ENCODE data around the gene SV2B. TPM values are rescaled to one million over a fixed set of nuclear protein-coding genes. Genes with fewer than 3 reads are reported as not detected.

Gene SV2B
- polyA plus RNA-seq, 6 donors from 2014 or later: 0.04 to 0.12 TPM; not detected in 4

DNA sequence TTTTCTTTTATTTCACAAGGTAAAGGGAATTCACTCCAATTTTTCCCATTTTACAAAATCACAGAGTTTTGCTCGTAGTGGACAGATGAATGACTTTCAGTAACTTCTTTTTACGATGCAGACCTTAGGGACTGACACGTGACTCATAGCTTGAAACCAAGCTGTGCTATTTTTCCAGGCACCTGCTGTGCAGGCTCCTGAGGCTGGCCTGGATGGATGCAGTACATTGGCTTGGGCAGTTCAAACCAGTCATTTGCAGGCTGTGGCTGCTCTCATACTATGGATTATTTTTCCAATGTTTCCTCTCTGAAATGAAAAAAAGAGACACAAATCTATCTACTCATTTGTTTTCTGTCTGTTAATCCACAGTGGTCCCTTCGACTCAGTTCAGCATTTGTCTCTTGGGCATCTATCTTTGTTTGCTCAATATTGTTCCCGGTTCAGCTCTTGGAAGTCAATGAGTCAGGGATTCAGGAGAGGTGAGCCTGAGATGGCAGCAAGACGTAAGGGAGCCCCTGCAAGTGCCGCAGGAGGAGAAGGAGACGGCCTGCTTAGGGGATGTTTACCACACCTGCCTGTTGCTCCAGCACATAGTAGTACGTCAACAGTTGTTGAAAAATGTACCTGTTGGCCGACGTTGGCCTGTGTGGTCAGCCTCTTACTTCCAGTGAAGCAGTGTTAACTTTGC, 92.8 kb downstream of the SV2B start:
- ATAC-seq (ENCODE audit: low read depth in 2 of 2) (no peak), DNase-seq (no peak)
- peaks cover 18 to 47% (median 27%) of the 10 kb centered on the region in 3 donors for H3K27me3 Mint-ChIP-seq
- peak overlapping the region in 1 of 6 donors; percentile 39 for H3K27ac Mint-ChIP-seq
- H3K4me3 Mint-ChIP-seq: no peak overlapping the region
- no peaks in the 10 kb centered on the region for H3K4me1 Mint-ChIP-seq
- no peaks in the 10 kb centered on the region for H3K9me3 Mint-ChIP-seq
- no peaks in the 10 kb centered on the region for H3K36me3 Mint-ChIP-seq

DNA sequence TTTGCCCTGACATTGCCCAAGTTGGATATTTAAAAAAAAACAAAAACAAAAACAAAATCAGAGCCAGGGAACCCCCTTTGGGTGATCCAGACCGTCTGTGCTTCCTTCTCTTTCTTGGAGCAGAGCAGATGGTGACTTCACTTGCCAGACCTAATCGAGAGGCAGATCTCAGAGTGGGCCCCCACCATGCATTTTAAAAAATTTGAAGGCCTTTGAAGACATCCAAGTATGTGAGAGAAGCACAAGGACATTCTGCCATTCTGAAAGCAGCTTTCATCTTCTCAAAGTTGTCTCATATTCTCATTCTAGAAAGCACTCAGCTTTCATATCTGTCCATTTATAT, 93.3 kb downstream of the SV2B start:
- no peak overlapping the region for H3K4me3 Mint-ChIP-seq
- H3K4me1 Mint-ChIP-seq: no peaks in the 10 kb centered on the region
- ATAC-seq (ENCODE audit: low read depth in 2 of 2): no peak
- H3K27ac Mint-ChIP-seq: peak overlapping the region in 1 of 6 donors; percentile 39
- no peaks in the 10 kb centered on the region for H3K36me3 Mint-ChIP-seq
- H3K9me3 Mint-ChIP-seq: no peaks in the 10 kb centered on the region
- DNase-seq: no peak
- H3K27me3 Mint-ChIP-seq: peaks cover 18 to 47% (median 27%) of the 10 kb centered on the region in 3 donors

DNA sequence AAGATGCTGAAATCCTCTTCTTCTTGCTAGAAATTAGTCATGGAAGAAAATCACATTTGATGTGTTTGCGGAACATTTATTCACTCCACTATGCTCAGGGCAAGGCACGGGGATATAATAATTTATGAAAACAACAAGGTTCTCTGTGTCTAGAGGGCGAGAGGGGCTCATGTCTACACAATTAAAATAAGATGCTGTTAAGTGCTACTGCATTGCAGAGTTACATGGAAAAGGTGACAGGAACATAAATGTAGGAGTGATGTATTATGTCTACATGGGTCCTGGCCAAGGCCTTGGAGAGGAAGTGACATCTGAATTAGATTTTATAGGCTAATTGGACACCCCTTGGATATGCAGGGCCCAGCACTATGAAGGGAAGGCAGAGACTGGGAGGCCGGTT, 96.1 kb downstream of the SV2B start:
- H3K4me3 Mint-ChIP-seq: no peak overlapping the region
- no peak for DNase-seq
- ATAC-seq (ENCODE audit: low read depth in 2 of 2): no peak
- H3K4me1 Mint-ChIP-seq: no peaks in the 10 kb centered on the region
- no peaks in the 10 kb centered on the region for H3K36me3 Mint-ChIP-seq
- peaks cover 22 to 55% (median 35%) of the 10 kb centered on the region in 3 donors for H3K27me3 Mint-ChIP-seq
- H3K9me3 Mint-ChIP-seq: no peaks in the 10 kb centered on the region
- H3K27ac Mint-ChIP-seq: no peak overlapping the region

DNA sequence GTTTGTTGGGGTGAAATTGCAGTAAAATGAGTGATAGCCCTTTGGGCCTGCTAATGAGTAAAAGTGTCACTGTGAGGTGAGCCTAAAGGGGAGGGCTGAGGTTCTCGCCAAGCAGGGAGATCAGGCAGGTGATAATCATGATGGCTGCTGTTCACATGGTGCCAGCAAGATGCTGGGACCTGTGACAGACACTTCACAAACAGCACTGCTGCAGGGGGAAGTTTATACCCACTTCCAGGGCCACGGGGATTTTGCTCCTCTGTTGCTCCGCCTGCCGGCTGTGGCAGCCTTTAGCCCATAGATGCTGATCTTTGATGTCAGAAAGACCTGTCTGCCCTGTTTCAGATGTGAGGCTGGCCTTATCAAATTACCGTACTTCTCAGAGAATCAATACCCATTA, 96.7 kb downstream of the SV2B start:
- Mint-ChIP-seq H3K9me3 (no peaks in the 10 kb centered on the region), H3K4me3 (no peak overlapping the region), H3K27ac (no peak overlapping the region), H3K36me3 (no peaks in the 10 kb centered on the region), H3K27me3 (peaks cover 19 to 56% (median 35%) of the 10 kb centered on the region in 3 donors), H3K4me1 (no peaks in the 10 kb centered on the region)
- ATAC-seq (ENCODE audit: low read depth in 2 of 2) (no peak), DNase-seq (no peak)

DNA sequence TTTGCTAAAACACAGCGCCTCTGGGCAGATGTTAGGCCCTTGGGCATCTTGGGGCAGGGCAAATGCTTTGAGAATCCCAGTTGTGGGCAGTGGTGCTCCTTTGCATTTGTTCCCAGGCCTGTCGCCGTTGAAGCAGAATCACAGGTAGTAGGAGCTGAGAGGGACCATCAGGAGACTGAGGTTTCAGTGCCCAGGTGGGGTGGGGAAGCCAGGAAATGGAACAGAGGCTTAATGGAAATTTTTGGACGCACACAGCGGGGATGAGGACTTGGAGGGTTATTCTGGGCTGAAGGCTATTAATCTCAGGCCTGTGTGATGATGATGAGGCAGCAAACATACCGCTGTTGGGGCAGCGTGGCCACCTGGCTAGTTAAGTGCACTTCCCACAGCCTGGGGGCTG, 99.5 kb downstream of the SV2B start:
- H3K27me3 Mint-ChIP-seq: peaks cover 9 to 42% (median 23%) of the 10 kb centered on the region in 3 donors
- no peaks in the 10 kb centered on the region for H3K9me3 Mint-ChIP-seq
- H3K4me3 Mint-ChIP-seq: no peak overlapping the region
- no peak overlapping the region for H3K27ac Mint-ChIP-seq
- H3K4me1 Mint-ChIP-seq: no peaks in the 10 kb centered on the region
- no peak for ATAC-seq (ENCODE audit: low read depth in 2 of 2)
- H3K36me3 Mint-ChIP-seq: no peaks in the 10 kb centered on the region
- no peak for DNase-seq

DNA sequence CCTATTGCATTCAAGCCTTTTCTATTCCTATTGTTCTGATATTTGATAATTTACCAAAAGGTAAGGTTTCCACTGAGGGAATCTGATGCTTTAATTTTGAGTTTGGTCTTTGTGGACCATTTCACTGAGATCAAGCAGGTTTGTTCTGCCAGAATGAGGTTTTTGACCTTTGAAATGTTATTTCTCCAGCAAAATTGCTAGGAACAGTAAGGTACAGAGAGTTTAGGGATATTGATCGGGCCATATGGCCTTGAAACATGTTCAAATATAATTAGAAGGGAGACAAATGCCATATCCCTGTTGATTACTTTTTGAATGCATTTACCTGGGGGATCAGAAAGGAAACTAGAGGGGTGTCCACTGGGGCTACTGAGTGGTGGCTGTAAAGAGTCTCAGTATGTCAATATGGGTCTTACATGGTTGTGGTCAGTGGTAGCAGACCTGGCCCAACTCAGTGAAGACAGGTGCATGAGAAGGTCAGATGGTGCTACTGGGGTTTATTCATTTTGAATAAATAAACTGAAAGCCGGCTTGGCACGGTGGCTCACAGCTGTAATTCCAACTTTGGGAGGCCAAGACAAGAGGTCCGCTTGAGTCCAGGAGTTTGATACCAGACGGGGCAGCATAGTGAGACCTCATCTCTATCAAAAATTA, 100.2 kb downstream of the SV2B start:
- peaks cover 6 to 36% (median 23%) of the 10 kb centered on the region in 3 donors for H3K27me3 Mint-ChIP-seq
- DNase-seq (no peak), ATAC-seq (ENCODE audit: low read depth in 2 of 2) (no peak)
- H3K4me1 Mint-ChIP-seq: no peaks in the 10 kb centered on the region
- no peak overlapping the region for H3K27ac Mint-ChIP-seq
- no peaks in the 10 kb centered on the region for H3K36me3 Mint-ChIP-seq
- no peak overlapping the region for H3K4me3 Mint-ChIP-seq
- no peaks in the 10 kb centered on the region for H3K9me3 Mint-ChIP-seq

- Mint-ChIP-seq H3K4me1 (no peaks in the 10 kb centered on the region), H3K27me3 (peaks cover 9 to 44% (median 33%) of the 10 kb centered on the region in 3 donors), H3K4me3 (no peak overlapping the region), H3K9me3 (no peaks in the 10 kb centered on the region), H3K36me3 (no peaks in the 10 kb centered on the region), H3K27ac (no peak overlapping the region)
- no peak for ATAC-seq (ENCODE audit: low read depth in 2 of 2)
- no peak for DNase-seq
These were observed 102.5 kb downstream of the SV2B start for GRCh38 chr15:91202510-91203102.

- Mint-ChIP-seq H3K4me1 (no peaks in the 10 kb centered on the region), H3K27ac (no peak overlapping the region), H3K27me3 (peaks cover 9 to 48% (median 44%) of the 10 kb centered on the region in 3 donors), H3K36me3 (no peaks in the 10 kb centered on the region), H3K9me3 (no peaks in the 10 kb centered on the region), H3K4me3 (no peak overlapping the region)
- ATAC-seq (ENCODE audit: low read depth in 2 of 2) (no peak), DNase-seq (no peak)
These were observed 103.7 kb downstream of the SV2B start for GRCh38 chr15:91203619-91204203.

- H3K27me3 Mint-ChIP-seq: peaks cover 27 to 49% (median 46%) of the 10 kb centered on the region in 3 donors
- no peak overlapping the region for H3K4me3 Mint-ChIP-seq
- no peaks in the 10 kb centered on the region for H3K36me3 Mint-ChIP-seq
- ATAC-seq (ENCODE audit: low read depth in 2 of 2) (no peak), DNase-seq (no peak)
- peaks cover 0 to 2% (median 0%) of the 10 kb centered on the region in 7 donors for H3K9me3 Mint-ChIP-seq
- H3K4me1 Mint-ChIP-seq: no peaks in the 10 kb centered on the region
- no peak overlapping the region for H3K27ac Mint-ChIP-seq
These were observed 108.3 kb downstream of the SV2B start for GRCh38 chr15:91208371-91208770.

- Mint-ChIP-seq H3K36me3 (no peaks in the 10 kb centered on the region), H3K9me3 (peaks cover 0 to 12% (median 4%) of the 10 kb centered on the region in 7 donors), H3K27me3 (peaks cover 27 to 52% (median 49%) of the 10 kb centered on the region in 3 donors), H3K27ac (no peak overlapping the region), H3K4me1 (no peaks in the 10 kb centered on the region), H3K4me3 (no peak overlapping the region)
- DNase-seq: no peak
- ATAC-seq (ENCODE audit: low read depth in 2 of 2): no peak
These were observed 109.3 kb downstream of the SV2B start for GRCh38 chr15:91209318-91209717.

DNA sequence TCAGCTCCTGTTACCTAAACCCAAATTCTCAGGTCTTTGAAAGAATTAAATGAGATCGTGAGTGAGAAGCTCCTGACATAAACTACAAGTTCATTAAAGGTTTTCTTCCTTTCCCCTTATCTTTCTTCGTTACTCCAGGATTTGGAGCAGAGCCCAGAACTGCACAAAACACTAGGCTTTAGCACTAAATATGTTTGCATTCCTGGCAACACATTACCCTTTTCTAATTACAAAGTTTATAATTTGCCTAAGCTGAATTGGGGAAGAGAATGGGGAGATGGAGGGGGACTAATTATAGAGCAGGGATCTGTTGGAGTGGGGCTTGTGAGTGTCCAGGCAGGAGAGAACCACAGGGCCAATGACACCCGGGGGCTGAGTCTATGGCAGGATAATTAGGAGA, 109.7 kb downstream of the SV2B start:
- H3K27ac Mint-ChIP-seq: no peak overlapping the region

GRCh38 chr15:91214675-91215590, 114.9 kb downstream of the SV2B start:
- peak overlapping the region in 1 of 6 donors; percentile 65 for H3K27ac Mint-ChIP-seq
- no peaks in the 10 kb centered on the region for H3K36me3 Mint-ChIP-seq
- peaks cover 26 to 39% (median 34%) of the 10 kb centered on the region in 3 donors for H3K27me3 Mint-ChIP-seq
- no peak for ATAC-seq (ENCODE audit: low read depth in 2 of 2)
- no peak overlapping the region for H3K4me3 Mint-ChIP-seq
- peaks cover 0 to 19% (median 5%) of the 10 kb centered on the region in 7 donors for H3K9me3 Mint-ChIP-seq
- H3K4me1 Mint-ChIP-seq: no peaks in the 10 kb centered on the region
- no peak for DNase-seq

More for the DNA sequence above, 109.7 kb downstream of the SV2B start:
- ATAC-seq (ENCODE audit: low read depth in 2 of 2): no peak
- H3K36me3 Mint-ChIP-seq: no peaks in the 10 kb centered on the region
- H3K9me3 Mint-ChIP-seq: peaks cover 0 to 16% (median 5%) of the 10 kb centered on the region in 7 donors
- peaks cover 30 to 54% (median 49%) of the 10 kb centered on the region in 3 donors for H3K27me3 Mint-ChIP-seq
- no peak for DNase-seq
- no peak overlapping the region for H3K4me3 Mint-ChIP-seq
- no peaks in the 10 kb centered on the region for H3K4me1 Mint-ChIP-seq

DNA sequence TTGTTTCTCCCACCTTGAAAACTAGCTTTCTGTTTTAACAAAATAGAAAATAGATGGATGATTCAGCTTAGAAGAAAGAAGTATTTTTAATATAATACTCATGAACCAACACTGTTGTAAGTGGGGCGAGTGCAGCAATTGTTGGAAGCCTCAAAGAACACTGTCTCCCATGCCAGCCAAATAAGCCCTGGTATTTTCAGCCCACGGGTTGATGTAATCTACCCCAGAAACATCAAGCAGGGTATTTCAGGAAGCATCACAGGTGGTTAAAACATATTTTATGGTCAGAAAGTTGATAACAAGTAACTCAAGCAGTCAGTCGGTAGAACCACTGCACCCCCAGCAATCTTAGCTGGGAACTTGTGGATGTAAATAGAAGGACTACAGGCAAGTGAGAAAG, 115.9 kb downstream of the SV2B start:
- peaks cover 21 to 31% (median 30%) of the 10 kb centered on the region in 3 donors for H3K27me3 Mint-ChIP-seq
- H3K9me3 Mint-ChIP-seq: peaks cover 0 to 19% (median 5%) of the 10 kb centered on the region in 7 donors
- H3K4me1 Mint-ChIP-seq: no peaks in the 10 kb centered on the region
- no peaks in the 10 kb centered on the region for H3K36me3 Mint-ChIP-seq
- no peak for ATAC-seq (ENCODE audit: low read depth in 2 of 2)
- DNase-seq: no peak
- H3K27ac Mint-ChIP-seq: no peak overlapping the region
- H3K4me3 Mint-ChIP-seq: no peak overlapping the region

Measured in naive B cell (primary cell).